HG03460 (cell line): ENCODE measurements around the gene CNP.
"Not testable (repeated sequence)": the region's sequence is repeated elsewhere in the genome, so short reads cannot be mapped to it uniquely, and the experiment has no call there.

Experiments
- ATAC-seq: cut with Tn5 transposase; IDR thresholded peaks from one replicate; pipeline ENCODE4 v1.9.1; 2021; ENCODE audit not compliant: unreplicated experiment

CNP gene

DNA sequence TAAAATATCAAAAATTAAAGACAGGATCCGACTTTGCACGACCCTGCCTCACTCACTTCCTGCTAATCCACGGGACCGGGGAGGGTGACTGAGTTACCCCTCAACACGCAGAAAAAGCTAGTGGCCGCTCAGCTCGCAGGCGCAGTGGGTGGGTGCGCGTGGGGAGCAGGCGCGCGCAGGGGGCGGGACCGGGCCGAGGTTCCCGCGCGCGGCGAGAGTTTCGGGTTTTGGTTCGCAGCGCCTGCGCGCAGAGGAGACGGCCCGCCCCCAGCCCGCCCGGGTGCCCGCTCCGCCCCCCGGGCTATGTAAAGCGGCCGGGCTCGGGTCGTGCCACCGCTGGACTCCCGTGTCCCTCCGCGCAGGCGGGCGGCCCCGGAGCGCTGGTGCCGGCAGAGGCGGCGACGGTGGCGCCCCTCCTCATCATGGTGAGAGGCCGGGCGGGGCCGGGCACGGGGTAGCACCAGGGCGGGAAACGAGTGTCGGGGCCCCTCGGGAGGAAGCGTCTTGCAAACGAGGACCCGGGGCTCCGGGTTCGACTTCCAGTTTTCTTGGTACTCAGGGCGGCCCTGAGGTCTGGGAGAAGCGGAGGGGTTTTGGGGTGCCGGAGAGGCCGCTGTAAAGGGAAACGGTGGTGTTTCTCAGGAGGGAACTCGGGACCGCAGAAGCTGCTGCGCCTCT is at the start of gene CNP:
CNP (plus strand) TSS at position 333 of the 678 bp plus-strand sequence; CDS start at position 423, 90 bp downstream.
- peak; percentile 58 for ATAC-seq

DNA sequence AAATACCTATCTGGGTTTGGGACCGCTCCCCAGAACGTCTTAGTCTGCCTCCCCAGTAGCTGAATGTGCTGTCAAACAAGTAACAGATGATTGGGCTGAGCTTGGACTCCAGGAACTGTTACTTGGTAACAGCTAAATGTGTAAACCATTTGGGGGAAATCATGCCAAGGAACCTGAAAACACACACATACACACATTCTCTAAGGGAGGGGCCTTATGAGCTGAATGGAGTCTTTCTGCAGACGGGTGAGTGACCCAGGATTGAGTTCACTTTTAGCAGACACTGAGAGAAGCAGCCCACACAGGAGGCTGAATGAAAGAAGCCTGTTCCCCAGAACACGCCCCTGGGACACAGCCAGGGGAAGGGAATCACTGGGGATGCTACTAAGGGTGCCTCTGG is 49.4 kb upstream of the CNP start:
- no peak for ATAC-seq

DNA sequence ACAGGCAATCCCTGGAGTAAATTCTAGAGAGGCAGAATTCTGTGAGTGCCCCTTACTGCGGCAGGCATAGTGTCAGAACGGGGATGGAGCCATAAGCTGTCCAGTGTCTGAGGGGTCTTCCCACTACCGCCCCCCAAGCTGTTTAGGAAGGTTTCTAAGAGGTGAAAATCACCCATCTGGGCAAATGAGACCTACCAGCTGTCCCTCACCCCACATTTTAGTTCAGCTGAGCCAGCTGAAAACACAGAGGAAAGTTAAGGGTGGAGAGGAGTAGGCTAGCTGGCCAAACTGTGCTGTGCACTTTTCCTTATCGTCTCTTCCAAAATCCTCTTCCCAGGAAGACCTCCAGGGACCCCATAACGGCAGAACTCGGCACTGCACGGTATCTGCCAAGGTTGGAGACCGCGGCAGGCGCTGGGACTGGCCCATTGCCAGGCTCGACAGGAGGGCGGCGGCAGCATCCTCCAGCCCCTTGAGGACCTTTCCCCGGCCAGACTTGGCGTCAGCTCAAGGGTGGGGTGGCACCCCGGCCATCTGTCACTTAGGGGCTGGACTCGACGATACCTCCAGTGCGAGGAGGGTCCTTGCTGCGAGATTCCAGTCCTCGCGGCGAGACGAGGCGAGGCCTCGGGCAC is 48.8 kb upstream of the CNP start:
- ATAC-seq = no peak

DNA sequence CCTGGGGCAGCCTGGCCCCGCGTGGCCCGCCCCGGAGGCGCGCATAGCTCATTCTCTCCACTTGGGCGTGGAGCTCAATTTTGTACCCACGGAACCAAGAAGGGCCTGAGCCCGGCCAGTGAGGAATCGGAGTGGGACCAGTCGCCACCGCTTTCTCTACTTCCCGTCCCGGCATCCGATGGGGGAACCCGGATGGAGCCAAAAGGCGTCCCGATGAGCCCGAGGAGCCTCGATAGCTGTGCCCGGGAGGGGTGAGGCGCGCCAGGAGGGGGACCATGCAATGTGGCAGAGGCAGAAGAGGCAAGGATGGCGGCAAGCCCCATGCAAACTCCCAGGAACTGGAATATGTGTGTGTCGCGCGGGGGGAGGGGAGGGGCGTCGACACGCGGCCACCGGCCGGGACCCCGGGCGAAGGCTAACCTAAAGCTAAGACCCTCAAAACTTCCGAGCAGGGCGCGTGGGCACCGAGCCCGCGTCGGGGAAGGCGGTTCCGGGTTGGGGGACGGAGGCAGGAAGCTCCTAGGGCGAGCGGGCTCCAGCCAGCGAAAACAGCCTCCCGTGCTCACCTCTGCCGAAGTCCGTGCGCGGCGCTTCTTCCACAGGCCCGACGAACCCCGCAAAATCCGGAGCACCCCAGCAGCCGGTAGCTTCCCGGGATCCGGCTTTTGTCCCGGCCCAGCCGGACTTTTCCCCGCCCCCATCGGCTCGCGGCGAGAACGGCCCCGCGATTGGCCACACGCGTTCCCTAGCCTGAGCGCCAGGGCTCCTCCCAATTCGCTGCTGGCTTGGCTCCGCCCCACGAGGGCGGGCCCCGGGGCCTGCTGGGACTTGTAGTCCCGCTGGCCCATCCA is 48.1 kb upstream of the CNP start, which contains the start of gene ACLY:
ACLY (minus strand) TSS at position 638 of the 851 bp plus-strand sequence. CDS start 5,078 bp downstream, outside the sequence.
- ATAC-seq = peak; percentile 82

DNA sequence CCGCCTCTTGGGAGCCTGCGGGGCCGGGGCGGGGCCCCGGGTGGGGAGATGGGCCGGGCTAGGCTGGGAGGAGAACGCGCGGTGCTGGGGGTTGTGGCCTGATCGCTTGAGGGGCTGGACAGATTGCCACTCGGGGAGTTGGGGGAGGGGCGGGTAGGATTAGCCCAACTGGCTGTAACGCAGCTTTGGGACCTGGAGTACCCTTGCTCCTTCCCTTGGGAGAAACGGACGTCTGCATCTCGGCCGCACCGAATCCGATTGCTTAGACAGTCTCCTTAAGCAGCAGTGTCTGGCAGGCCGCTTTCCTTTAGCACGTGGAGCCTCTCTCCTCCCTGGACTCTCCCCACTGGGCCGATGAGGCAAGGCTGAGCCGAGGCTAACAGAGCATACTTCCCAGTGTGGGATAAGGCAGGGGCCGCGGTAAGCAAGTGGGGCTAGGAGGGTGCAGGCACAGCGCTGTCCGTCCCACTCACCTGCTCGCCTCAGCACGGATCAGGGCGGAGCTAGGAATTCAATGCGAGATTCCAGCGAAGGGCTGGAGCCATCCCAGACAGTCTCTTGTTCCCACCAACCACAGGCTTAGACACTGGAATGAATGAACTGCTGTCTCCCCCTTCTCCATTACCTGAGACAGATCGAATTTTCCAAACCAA is 47.3 kb upstream of the CNP start:
- peak; percentile 4 for ATAC-seq

DNA sequence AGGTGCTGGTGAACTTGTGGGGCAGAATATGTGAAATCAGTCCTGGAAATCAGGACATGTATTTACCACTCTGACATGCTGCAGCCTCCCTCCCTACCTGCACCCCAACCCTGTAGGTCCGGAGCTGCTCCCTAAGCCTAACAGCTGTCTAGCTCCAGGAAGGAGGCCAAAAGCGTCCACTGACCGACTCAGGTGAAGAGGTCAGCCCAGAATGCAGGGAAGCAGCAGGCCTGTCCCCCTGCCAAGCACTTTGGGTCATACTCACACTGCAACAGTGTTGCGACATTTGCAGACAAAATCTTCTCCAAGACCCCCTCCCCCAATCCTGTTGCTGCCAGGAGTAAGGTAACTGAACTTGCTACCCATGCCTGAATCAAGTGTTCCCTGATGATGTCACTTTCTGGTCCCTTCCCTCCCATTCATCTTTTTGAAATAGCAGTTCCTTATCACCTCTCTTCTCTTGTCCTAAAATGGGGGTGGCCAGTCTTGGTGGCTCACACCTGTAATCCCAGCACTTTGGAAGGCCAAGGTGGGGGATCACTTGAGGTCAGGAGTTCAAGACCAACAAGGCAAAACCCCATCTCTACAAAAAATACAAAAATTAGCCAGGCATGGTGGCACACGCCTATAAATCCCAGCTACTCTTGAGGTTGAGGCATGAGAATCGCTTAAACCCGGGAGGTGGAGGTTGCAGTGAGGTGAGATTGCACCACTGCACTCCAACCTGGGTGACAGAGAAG is 46.6 kb upstream of the CNP start:
- no peak for ATAC-seq

DNA sequence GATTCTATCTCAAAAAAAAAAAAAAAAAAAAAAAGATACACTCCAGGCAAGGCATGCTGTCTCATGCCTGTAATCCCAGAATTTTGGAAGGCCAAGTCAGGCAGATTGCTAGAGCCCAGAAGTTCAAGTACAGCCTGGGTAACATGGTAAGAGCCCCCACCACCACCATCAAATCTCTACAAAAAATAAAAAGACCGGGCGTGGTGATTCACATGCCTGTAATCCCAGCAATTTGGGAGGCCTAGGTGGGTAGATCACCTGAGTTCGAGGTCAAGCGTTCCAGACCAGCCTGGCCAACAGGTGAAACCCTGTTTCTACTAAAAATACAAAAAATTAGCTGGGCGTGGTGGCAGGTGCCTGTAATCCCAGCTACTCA is 46.0 kb upstream of the CNP start:
- ATAC-seq = no peak

DNA sequence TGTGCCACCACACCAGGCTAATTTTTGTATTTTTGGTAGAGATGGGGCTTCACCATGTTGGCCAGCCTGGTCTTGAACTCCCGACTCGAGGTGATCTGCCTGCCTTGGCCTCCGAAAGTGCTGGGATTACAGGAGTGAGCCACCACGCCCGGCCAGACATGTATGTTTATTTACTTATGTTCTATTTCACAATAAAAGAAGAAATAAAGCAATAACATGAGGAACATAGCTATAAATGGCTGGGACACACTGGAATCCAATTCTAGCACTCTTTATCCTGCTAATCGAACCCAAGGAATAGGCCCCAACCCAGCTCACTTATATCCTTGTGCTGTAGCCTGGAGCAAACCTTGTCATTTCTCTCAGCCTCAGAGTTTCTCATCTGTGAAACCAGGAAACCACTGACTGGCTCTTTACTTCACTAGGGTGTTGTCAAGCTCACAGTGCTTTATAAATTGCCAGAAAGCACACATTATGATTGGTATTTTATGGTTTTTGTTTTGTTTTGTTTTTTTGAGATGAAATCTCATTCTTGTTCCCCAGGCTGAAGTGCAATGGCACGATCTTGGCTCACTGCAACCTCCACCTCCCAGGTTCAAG is 40.5 kb upstream of the CNP start:
- ATAC-seq = no peak

DNA sequence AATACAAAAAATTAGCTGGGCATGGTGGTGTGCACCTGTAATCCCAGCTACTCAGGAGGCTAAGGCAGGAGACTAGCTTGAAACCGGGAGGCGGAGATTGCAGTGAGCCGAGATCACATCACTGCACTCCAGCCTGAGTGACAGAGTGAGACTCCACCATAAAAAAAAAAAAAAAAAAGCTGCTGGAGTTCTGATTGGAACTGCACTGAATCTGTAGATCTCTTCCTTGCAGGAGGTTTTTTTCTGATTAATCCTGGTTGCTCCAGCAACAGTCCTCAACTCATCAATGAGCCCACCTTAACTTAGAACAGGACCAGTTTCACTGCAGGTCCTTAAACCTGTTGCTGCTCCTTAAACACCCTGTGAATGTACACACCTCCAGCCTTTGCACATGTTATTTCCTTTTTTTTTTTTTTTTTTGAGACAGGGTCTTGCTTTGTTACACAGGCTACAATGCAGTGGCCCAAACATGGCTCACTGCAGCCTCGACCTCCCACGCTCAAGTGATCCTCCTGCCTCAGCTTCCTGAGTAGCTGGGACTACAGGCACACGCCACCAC is 37.8 kb upstream of the CNP start:
- no peak for ATAC-seq

DNA sequence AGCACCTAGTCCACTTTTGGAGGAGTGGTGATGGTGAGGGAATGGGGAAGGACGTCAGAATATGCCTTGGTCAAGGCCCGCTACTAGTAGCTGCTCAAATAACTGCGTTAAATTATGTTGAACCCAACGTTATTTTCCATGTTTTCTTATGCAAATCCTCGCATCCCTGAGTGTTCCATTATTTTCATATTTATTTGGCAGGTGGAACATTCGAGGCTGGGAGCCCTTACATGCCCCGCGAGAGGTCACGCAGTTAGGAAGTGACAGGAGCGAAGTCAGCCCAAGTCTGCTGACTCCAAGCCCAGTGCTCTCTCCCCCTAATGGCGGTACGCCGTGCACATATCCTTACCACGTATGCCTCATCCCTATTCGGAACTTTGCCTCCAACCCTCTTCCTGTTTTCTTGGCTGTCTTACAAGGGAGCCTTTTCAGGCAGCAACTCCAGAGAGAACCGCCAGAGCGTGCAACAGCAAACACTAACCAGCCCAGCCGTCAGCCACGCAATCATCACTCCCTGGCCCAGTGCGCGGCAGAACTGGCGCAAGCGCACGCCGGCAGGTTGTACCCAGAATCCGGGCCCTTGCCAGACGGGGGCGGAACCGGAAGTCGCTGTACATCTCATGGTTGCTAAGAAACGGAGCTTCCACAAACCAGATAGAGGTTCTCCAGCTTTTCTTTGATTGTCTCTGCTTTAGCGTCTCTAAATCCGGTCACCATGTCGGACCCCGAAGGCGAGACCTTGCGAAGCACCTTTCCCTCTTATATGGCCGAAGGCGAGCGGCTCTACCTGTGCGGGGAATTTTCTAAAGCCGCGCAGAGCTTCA is 36.4 kb upstream of the CNP start, which contains the start of gene ODAD4:
ODAD4 (plus strand) TSS at position 609 of the 824 bp plus-strand sequence; CDS start at position 716, 107 bp downstream.
- ATAC-seq = peak; percentile 91

DNA sequence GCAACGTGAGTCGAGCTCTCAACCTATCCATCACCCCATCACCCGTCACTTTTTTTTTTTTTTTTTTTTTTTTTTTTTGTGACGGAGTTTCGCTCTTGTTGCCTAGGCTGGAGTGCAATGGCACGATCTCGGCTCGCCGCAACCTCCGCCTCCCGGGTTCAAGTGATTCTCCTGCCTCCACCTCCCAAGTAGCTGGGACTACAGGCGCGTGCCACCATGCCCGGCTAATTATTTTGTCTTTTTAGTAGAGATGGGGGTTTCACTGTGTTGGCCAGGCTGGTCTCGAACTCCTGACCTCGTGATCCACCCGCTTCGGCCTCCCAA is 35.8 kb upstream of the CNP start:
- peak; percentile 37 for ATAC-seq

DNA sequence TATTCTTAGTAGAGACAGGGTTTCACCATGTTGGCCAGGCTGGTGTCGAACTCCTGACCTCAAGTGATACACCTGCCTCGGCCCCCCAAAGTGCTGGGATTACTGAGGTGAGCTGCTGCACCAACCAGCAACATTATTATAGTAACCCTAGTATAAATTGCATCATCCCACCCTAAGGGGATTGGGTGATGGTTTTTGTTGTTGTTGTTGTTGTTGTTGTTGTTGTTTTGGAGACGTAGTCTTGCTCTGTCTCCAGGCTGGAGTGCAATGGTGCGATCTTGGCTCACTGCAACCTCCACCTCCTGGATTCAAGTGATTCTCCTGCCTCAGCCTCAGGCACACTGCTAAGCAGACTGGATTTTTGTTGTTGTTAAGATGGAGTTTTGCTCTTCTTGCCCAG is 34.9 kb upstream of the CNP start:
- not testable (repeated sequence) for ATAC-seq

DNA sequence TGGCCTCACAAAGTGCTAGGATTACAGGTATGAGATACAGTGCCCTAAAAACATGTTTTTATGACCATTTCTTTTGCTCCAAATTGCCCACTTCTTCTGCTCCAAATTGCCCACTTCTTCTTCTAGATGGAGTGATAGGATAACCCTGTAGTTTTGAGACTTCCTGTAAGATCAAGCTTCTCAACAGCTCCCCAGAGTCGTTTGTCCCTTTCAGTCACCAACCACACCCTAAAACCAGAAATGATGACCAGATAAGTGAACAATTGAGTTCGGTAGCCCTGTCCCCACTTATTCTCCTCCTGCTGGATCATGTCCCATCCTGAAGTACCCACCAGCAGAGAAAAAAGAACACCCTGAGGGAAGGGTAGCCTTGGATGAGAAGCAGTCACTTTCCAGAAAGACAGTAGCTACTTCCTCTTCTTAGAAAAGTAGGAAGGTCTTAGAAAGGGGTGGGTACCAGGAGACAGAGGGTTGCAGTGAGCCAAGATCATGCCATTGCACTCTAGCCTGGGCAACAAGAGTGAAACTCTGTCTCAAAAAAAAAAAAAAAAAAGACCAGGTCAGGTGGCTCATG is 33.7 kb upstream of the CNP start:
- no peak for ATAC-seq

DNA sequence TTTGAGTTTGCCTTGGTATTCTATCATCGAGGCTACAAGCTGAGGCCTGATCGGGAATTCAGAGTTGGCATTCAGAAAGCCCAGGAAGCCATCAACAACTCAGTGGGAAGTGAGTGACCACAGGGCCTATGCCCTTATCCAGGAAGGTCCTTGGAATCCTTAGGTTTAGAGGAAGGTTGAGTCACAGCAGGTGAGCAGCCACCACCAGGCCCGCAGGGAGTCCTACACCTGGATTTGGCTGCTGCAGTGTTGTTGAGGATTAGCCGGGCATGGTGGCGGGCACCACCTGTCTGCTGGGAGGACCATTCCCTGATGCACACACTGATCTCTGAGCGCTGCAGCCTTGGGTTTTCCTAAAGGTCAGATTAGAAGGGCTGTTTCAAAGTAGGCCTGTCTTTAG is 31.0 kb upstream of the CNP start:
- ATAC-seq = no peak

DNA sequence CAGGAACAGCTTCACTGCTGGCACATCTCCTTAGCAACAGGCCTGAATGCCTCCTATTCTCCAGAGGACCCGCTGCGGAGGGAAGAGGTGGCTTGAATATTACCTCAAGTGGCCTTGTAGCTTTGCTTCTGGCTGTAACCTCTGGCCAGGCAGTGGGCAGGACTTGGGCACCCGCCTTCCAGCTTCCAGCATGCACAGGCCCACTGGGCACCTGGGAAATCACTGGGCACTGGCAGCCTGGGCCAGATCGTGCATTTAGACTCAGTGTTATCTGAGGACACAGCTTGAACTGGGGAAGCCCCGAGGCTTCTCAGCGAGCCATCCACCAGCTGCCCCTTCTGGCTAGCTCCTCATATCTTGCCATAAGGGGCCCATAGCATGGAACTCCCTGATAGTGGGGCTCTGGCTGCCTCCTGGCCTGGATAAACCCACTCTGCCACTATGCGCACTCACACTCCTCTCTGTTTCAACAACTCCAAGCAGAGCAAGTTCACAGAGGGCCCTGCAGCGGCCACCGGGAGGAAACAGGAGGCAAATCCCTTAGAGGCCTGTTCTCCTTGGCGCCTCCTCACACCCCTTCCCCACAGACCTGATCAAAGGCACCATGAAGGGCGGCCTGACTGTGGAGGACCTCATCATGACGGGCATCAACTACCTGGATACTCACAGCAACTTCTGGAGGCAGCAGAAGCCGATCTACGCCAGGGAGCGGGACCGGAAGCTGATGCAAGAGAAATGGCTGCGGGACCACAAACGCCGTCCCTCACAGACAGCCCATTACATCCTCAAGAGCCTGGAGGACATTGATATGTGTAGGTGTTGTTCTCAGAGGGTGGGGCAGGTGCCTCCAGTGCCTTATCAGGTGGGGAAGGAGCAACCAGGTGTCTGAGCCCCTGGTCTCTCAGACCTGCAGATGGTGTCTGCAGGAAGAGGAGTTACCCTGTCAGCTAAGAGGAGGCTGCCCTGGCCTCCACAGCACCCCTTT is 28.3 kb upstream of the CNP start:
- no peak for ATAC-seq

DNA sequence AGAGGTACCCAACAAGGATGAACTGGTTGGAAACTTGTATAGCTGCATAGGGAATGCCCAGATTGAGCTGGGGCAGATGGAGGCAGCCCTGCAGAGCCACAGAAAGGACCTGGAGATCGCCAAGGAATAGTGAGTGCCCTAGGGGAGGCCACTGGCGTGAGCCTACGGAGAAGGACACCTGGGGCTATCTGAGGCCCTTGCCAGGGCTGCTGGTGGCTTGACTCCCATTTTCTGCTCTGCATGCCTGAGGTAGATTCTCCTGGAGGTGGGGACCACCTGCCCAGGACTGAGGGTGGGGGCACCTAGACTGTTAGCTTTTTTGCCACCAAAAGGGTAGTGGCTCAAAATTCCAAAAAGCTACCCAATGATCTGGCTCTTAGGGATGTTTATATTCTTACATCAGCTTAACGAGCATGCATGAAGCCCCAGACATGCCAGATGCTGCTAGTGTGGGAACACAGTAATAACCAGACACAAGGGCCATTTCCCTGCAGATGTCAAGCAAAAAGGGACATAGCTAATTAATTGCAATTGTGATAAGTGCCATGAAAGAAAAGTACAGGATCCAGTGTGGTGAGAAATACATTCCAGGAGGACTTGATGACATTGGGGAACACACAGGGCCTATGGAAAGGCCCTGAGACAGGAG is 27.4 kb upstream of the CNP start:
- ATAC-seq = no peak

DNA sequence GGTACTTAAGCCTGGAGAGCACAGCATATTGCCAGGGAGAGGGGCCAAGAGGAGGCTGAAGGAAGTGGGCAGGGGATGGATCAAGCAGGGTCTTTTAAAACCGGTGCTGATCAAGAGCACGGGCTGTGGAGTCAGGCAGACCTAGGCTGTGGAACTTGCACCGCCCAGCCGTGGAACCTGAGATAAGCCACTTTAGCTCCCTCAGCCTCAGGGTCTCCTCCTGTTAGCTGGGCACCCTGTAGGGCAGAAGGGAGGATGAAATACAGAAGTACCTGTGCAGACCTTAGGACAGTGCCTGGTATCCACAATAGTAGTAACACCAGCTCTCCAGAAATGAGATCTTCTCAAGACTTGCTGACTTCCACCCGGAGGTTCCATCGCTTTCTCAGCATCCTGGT is 26.9 kb upstream of the CNP start:
- no peak for ATAC-seq
